ENCODE data around the gene ABHD12. TPM values are rescaled to one million over a fixed set of nuclear protein-coding genes. Genes with fewer than 3 reads are reported as not detected.

Gene ABHD12
- total and polyA plus RNA-seq, 10 of the 15 experiments (the other 5 are each of a cell fraction or from before 2014, with no cell fraction given) = 1.5 to 61.8 (median 26.7) TPM

GRCh38 chr20:25254571-25254970, 136.1 kb downstream of the ABHD12 start:
- WGBS (ENCODE audit: insufficient coverage, insufficient replicate concordance, low lambda C conversion rate, missing lambda C conversion rate) = 78% methylated on average over 5 of the region's 5 CpGs
- in situ Hi-C loops (cut with MboI) (loop anchor here (25.0 kb wide), 1 partner anchor 1892 kb away; the partner anchor contains the start of genes GZF1 and NXT1), intact Hi-C loops (cut with micrococcal nuclease; ENCODE audit: unreplicated experiment) (no loop called here)
- ChIA-PET POLR2A (no interaction called here), SMC1A (ENCODE audit: uncharacterized antibody, unreplicated experiment) (no interaction called here), CTCF (interaction anchor here (1.4 kb wide), 3 partner anchors 42 to 144 kb away, joined by 3 to 5 read pairs (median 4); no protein-coding TSS in a partner anchor), RAD21 (ENCODE audit: unreplicated experiment) (interaction anchor here (1.0 kb wide), 1 partner anchor 261 kb away, joined by 3 read pairs; no protein-coding TSS in a partner anchor)
- Histone ChIP-seq H3K4me3 (no peak overlapping the region), H3K9ac (ENCODE audit: control insufficient read depth, insufficient read depth, low read length) (no peak overlapping the region), H3K4me1 (ENCODE audit: control insufficient read depth, insufficient read depth, low read length) (peaks cover 16% of the 10 kb centered on the region), H3K4me2 (ENCODE audit: control insufficient read depth, insufficient read depth) (no peak overlapping the region), H3K27me3 (replicated peaks in 1 of 2; ENCODE audit: control insufficient read depth in 2 of 2, insufficient read depth in 2 of 2, low read length in 1 of 2) (no peaks in the 10 kb centered on the region), H4K20me1 (ENCODE audit: control insufficient read depth, insufficient read depth) (0 out of 2 replicates have a peak, but pooled peaks cover 3% of the 10 kb centered on the region), H3K27ac (ENCODE audit: control insufficient read depth, insufficient read depth) (no peak overlapping the region), H3K79me2 (ENCODE audit: control insufficient read depth, insufficient read depth, low read length) (peaks cover 16% of the 10 kb centered on the region), H2AFZ (ENCODE audit: control insufficient read depth, low read depth, low read length) (no peak overlapping the region), H3K9me3 (replicated peaks; ENCODE audit: control insufficient read depth, insufficient read depth, low read length) (no peaks in the 10 kb centered on the region), H3K36me3 (ENCODE audit: control insufficient read depth in 2 of 2, insufficient read depth in 2 of 2, low read length in 1 of 2) (peaks cover 0 to 2% of the 10 kb centered on the region in 2 experiments; a peak in 3 of 4 replicates)
- BruUV-seq (replicated peaks) = no TSS peak
- FAIRE-seq (no peak), ATAC-seq (no peak), DNase-seq (ENCODE audit: low read depth, low spot score) (no peak)
- no peak for TF ChIP-seq NR2C1 (IDR thresholded peaks at IDR 0.05)
- TF ChIP-seq PAX8 (IDR thresholded peaks at IDR 0.05) = no peak
- no peak for TF ChIP-seq CBX3 (IDR thresholded peaks at IDR 0.05; ENCODE audit: borderline replicate concordance, low read depth)
- no peak for TF ChIP-seq NBN (IDR thresholded peaks at IDR 0.05)
- no peak for TF ChIP-seq TCF7 (IDR thresholded peaks at IDR 0.05; ENCODE audit: borderline replicate concordance)
- TF ChIP-seq, protein P1, sequence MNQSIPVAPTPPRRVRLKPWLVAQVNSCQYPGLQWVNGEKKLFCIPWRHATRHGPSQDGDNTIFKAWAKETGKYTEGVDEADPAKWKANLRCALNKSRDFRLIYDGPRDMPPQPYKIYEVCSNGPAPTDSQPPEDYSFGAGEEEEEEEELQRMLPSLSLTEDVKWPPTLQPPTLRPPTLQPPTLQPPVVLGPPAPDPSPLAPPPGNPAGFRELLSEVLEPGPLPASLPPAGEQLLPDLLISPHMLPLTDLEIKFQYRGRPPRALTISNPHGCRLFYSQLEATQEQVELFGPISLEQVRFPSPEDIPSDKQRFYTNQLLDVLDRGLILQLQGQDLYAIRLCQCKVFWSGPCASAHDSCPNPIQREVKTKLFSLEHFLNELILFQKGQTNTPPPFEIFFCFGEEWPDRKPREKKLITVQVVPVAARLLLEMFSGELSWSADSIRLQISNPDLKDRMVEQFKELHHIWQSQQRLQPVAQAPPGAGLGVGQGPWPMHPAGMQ (IDR thresholded peaks at IDR 0.05; ENCODE audit: borderline replicate concordance) = no peak
- TF ChIP-seq ESRRA (IDR thresholded peaks at IDR 0.05; ENCODE audit: low read length) = no peak
- TF ChIP-seq SUZ12 (IDR thresholded peaks at IDR 0.05; ENCODE audit: unreplicated experiment) = no peak
- no peak for TF ChIP-seq WRNIP1 (IDR thresholded peaks at IDR 0.05; ENCODE audit: borderline replicate concordance, low read depth, low read length)
- TF ChIP-seq, protein P2, sequence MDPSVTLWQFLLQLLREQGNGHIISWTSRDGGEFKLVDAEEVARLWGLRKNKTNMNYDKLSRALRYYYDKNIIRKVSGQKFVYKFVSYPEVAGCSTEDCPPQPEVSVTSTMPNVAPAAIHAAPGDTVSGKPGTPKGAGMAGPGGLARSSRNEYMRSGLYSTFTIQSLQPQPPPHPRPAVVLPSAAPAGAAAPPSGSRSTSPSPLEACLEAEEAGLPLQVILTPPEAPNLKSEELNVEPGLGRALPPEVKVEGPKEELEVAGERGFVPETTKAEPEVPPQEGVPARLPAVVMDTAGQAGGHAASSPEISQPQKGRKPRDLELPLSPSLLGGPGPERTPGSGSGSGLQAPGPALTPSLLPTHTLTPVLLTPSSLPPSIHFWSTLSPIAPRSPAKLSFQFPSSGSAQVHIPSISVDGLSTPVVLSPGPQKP (IDR thresholded peaks at IDR 0.05; ENCODE audit: low read depth, low read length) = no peak
- no peak for TF ChIP-seq CBX5 (IDR thresholded peaks at IDR 0.05; ENCODE audit: low read depth)
- TF ChIP-seq FOXM1 (IDR thresholded peaks at IDR 0.05; ENCODE audit: low read depth, low read length) = no peak
- TF ChIP-seq ZBED1 (IDR thresholded peaks at IDR 0.05; ENCODE audit: borderline replicate concordance) = no peak
- no peak for TF ChIP-seq STAT3 (IDR thresholded peaks at IDR 0.05; ENCODE audit: low read depth, low read length)
